Measurements from ENCODE around the gene RBX1.
"Not testable (repeated sequence)": the region's sequence is repeated elsewhere in the genome, so short reads cannot be mapped to it uniquely, and the experiment has no call there.

RBX1 gene

GRCh38 chr22:40950962-40951794 lies at the start of gene RBX1:
Gene RBX1 (plus strand): TSS chr22:40951378. CDS start chr22:40951399, 21 bp downstream.
- DNase-seq = peak; percentile 98

DNA sequence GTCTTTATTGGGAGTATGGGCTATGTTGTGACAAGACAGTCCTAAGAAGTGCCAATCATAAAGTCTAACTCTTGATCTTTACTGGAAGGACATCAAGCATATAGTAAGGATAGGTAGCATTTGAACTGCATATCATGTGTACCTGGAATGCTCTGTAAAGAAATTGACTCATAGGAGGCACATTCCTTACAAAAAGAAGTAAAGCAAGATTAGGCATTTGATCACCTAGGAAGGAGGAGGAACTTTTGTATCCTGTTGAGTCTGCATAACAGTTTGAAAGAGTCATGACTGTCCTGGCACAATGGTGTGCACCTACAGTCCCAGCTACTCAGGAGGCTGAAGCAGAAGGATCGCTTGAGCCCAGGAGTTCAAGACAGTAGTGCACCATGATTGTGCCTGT lies 47.1 kb upstream of the RBX1 start:
- no peak for DNase-seq

- no peak for DNase-seq
Measured at GRCh38 chr22:40908895-40909294, 42.3 kb upstream of the RBX1 start.

DNA sequence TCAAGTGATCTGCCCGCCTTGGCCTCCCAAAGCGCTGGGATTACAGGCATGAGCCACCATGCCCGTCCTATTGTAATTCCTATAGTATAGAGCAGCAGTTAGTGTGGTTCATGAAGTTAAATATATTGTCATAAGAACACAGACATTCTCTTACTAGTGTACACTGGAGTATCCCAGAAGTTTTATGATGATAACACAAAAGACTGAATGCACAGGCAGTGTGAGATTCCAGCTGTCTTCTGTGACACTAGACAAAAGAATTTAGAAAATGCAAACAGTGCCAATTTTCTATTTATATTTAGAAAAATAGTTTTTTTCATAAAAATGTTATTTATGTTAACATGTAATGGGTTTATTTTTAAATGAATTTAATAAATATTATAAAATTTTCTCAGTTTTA lies 39.4 kb upstream of the RBX1 start:
- no peak for DNase-seq

DNA sequence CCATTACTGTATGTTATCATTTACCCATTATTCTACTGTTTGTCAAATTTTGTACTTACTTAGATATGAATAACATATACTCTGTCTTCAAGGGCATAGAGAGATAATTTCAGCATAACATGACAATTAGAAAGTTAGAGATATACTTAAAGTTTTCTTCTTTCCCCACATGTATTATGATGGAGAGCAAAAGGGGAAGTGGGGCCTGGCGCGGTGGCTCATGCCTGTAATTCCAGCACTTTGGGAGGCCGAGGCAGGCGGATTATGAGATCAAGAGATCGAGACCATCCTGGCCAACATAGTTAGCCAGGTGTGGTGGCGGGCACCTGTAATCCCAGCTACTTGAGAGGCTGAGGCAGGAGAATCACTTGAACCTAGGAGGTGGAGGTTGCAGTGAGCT lies 38.2 kb upstream of the RBX1 start:
- not testable (repeated sequence) for DNase-seq

DNA sequence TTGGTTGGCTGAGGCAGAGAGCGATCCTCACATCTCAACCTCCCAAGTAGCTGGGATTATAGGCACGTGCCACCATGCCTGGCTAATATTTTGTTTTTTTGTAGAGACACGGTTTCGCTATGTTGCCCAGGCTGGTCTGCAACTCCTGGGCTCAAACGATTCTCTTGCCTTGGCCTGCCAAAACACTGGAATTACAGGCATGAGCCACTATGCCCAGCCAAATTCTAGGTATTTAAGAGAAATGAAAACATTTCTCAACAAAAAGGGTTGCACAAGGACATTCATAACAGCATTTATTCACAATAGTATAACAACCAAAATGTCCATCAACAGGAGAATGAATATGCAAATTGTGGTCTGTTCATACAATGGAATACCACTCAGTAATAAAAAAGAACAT lies 31.7 kb upstream of the RBX1 start:
- DNase-seq = no peak

DNA sequence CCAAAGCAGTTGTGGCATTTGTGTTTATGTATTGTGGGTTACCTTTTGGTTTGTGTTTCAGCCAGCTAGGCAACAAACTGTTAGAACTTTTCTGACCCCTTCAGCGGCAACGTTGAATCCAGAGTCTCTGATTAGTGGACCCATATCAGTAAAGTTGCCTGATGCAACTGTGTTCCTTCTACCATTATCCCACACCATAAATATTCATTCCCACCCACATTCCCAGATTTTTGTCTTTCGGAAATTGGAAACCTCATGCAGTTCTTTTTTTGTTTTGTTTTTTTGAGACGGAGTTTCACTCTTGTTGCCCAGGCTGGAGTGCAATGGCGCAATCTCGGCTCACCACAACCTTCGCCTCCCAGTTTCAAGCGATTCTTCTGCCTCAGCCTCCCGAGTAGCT lies 30.7 kb upstream of the RBX1 start:
- no peak for DNase-seq

GRCh38 chr22:40922484-40923303 lies 28.5 kb upstream of the RBX1 start:
- no peak for DNase-seq

DNA sequence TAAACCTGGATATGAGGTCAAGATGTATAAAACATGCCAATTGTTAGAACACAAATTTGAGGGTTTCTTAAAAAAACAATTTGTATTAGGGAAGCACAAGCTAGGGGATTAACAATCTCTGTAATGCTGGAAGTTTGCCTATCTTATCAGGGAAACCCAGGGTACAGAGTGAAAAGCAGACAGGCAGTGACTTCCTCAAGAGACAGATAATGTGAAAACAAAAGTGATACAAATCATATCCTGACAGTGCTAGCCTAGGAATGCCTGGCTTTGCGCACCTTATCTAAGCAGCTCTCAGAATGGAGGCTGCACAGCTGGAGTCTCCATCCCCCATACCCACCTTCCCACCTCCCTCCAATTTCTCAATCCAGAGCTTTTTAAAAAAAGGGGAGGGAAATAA lies 22.5 kb upstream of the RBX1 start:
- DNase-seq = no peak

DNA sequence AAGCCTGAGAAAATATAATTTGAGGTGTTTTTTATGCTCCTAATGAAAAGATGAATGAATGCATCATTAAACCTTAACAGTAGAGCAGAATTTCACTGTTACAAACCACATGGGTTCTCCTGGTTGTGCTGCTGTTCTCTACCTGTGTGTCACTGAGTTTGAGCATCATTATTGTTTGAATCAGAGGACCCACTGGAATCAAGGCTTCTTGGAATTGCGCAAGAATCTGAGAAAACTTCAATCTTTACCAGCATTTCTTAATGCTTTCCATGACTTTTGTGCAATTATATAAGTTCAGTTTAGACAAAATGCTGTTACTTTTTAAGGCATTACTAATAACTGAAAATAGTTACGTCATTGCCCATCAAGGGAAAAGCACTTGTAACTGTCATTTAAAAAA lies 18.8 kb upstream of the RBX1 start:
- no peak for DNase-seq

DNA sequence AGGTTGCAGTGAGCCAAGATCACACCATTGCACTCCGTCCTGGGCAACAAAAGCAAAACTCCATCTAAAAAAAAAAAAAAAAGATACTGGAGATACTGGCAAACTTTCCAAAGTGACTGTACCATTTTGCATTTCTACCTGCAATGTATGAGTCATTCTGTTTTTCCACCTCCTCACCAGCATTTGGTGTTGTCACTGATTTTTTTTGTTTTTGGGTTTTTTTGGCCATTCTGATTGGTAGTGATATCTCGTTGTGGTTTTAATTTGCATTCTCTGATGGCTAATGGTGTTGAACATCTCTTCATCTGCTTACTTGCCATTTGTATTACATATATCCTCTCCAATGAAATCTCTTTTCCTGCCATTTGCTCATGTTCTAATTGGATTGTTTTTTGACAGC lies 12.0 kb upstream of the RBX1 start:
- DNase-seq = no peak

DNA sequence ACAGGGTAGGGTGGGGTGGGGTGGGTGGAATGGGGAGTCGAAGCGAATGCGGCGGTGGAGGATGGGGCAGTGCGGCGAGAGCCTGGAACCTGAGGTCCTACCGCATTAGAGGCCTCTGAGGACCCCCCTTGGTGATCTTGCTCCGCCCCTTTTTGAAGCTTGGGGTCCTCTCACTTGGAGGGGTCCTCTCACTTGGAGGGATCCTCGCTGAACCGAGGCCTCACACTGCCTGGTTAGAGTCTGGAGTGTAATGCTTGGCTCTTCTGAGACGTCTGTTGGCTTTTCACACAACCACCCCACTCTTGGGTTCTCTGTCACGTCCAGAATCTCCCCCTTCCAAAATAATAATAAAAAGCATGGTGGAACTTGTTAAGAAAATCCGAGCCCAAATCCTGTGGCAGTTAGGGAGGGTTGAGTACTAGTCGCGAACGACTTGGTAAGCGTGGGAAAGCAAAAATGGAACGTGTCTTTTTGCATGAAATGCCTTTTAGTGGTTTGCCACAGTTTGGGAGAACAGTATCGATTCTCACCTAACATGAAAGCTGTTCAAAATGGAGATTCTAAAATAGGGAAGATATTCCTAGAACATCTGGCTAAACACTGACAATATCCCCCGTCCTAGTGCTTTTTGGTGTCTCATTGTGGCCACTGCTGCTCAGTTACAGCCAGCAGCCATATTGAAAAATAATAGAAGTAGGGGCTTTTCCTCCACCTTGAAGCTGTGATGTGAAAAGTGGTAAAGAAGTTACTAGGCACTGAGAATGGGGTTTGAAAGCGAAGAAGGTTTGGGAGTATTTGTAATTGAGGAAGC lies 822 bp downstream of the RBX1 start:
- DNase-seq = no peak

DNA sequence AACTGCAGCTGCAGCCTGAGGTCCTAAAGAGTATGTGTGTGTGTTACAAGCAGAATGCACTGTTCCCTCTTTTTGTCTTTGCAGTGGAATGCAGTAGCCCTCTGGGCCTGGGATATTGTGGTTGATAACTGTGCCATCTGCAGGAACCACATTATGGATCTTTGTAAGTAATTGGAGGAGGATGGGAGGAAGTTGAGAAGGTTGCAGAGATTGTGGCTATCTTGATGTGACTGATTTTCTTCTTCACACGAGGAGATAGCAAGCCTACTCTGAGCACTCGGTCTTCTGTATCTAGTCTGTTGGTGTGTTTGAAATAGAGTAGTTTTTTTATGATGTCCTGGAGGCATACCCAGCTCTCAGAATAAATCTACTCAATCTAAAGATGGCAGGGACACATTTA lies 2.3 kb downstream of the RBX1 start:
- DNase-seq = no peak

- no peak for DNase-seq
Measured at GRCh38 chr22:40954113-40954512, 2.9 kb downstream of the RBX1 start.

GRCh38 chr22:40955571-40955970 lies 4.4 kb downstream of the RBX1 start:
- no peak for DNase-seq

- DNase-seq = no peak
Measured at GRCh38 chr22:40957601-40958000, 6.4 kb downstream of the RBX1 start.

DNA sequence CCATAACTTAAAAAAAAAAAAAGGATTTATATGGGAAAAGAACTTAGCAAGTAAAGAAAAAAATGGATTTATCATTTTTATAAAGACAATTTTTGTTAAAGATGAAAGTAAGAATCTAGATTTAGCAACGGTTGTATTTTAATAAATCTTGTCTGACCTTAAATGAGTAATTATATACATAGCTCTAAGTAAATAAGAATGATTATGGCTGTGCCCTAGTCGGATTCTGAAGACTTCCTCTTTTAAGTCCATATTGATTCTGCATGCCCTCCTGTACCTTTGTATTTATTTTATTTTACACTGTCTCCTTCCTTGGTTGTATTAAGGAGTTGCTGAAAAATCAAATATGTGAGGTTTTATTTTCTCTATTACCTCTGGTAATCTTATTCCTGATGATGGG lies 7.1 kb downstream of the RBX1 start:
- no peak for DNase-seq

- no peak for DNase-seq
Measured at GRCh38 chr22:40960145-40960544, 9.0 kb downstream of the RBX1 start.

GRCh38 chr22:40965936-40966725 lies 15.0 kb downstream of the RBX1 start:
- DNase-seq = no peak

DNA sequence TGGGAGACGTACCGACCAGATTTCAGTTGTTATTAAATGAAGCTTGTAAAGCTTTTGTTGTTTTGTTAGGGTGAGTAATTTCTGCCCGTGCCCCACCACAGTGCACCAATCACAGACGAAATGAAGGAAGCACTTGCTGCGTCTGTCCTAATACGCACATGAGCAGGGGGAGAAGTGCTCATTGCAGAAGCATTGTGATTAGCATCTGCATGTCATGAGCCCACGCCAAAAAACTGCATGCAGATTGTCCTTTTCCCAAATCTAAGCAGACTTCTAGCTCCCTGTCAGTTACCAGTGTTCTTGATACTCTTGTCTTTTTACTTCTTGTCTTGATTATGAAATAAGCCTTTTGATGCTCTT lies 15.5 kb downstream of the RBX1 start:
- no peak for DNase-seq

- DNase-seq = no peak
Measured at GRCh38 chr22:40967111-40967760, 16.1 kb downstream of the RBX1 start.

GRCh38 chr22:40972587-40972986 lies 21.4 kb downstream of the RBX1 start:
- no peak for DNase-seq

Data from activated CD4-positive, alpha-beta T cell treated with anti-CD3 and anti-CD28 coated beads, Interleukin-2, amount 50 U/mL, for 1 hour (primary cell).